Osteocyte (in vitro differentiated cells): Measurements from ENCODE around the gene ATP1A3. TPM values are rescaled to one million over a fixed set of nuclear protein-coding genes. Genes with fewer than 3 reads are reported as not detected.

Experiments
- DNase-seq: peaks from one replicate; pipeline ENCODE4 v3.0.0; 2021; ENCODE audit warnings: mixed read lengths; ENCODE audit not compliant: unreplicated experiment; ENCODE audit errors: extremely low spot score
- H3K27ac Mint-ChIP-seq: one replicate; pipeline ENCODE4 v1.8.0; 2021; ENCODE audit warnings: mild to moderate bottlenecking, mixed read lengths; ENCODE audit not compliant: unreplicated experiment
- H3K27me3 Mint-ChIP-seq: one replicate; pipeline ENCODE4 v1.8.0; 2021; ENCODE audit warnings: mixed read lengths; ENCODE audit not compliant: unreplicated experiment
- H3K36me3 Mint-ChIP-seq: one replicate; pipeline ENCODE4 v1.8.0; 2021; ENCODE audit warnings: mixed read lengths; ENCODE audit not compliant: unreplicated experiment
- H3K4me1 Mint-ChIP-seq: one replicate; pipeline ENCODE4 v1.8.0; 2021; ENCODE audit warnings: mixed read lengths; ENCODE audit not compliant: unreplicated experiment
- H3K4me3 Mint-ChIP-seq: one replicate; pipeline ENCODE4 v1.8.0; 2021; ENCODE audit warnings: mild to moderate bottlenecking, moderate library complexity, mixed read lengths; ENCODE audit not compliant: unreplicated experiment
- H3K9me3 Mint-ChIP-seq: one replicate; pipeline ENCODE4 v1.8.0; 2021; ENCODE audit warnings: mixed read lengths; ENCODE audit not compliant: unreplicated experiment
- total RNA-seq: library from RNA; stranded (reverse); gene quantifications from 2 replicates; pipeline ENCODE4 v1.2.1, GENCODE V29; 2021
- TF ChIP-seq, protein P1 (sequence below): fragments of 200-600 bp; sonication (generic); IDR thresholded peaks from 2 replicates; pipeline ENCODE4 v1.5.0; 2021; ENCODE audit warnings: antibody characterized with exemption, mild to moderate bottlenecking, moderate library complexity

The ATP1A3 gene
- total RNA-seq, 1 donor from 2014 or later = not detected

DNA sequence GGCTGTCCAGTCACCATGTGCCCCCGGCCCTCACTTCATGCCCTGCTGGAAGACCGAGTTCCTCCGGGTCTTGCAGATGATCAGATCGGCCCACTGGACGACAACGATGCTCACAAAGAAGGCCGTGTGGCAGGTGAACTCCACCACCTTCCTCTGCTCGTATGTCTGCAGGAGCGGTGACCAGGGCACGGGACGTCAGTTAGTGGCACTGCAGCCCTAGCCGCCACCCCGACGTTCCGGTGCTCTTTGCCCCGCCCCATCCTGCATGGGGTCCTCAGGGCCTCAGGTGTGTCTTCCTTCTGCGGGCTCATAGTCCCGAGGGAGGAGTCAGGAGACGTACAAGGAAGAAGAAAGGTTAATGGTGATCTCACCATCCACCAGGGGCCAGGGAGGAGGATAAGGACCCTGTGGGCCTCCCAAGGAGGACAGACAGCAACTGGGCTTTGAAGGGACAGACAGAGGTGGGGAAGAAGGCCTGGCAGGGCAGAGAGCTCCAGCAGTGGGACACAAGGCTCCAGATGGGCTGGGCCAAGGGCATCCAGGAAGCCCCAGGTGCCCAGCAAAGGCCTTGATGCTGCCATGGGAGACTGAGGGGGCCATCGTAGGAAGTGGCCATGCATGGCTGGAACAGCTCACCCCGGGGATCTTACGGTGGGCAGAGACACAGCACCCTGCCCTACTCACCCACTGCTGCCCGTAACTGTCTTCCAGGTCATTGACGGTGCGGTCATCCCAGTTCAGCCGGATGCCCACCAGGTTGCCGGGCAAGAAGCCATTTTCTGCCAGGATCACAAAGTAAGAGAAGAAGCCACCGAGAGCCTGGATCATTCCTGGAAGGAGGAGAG lies 25.1 kb downstream of the ATP1A3 start:
- no peaks in the 10 kb centered on the region for H3K36me3 Mint-ChIP-seq
- DNase-seq = no peak
- TF ChIP-seq, protein P1, sequence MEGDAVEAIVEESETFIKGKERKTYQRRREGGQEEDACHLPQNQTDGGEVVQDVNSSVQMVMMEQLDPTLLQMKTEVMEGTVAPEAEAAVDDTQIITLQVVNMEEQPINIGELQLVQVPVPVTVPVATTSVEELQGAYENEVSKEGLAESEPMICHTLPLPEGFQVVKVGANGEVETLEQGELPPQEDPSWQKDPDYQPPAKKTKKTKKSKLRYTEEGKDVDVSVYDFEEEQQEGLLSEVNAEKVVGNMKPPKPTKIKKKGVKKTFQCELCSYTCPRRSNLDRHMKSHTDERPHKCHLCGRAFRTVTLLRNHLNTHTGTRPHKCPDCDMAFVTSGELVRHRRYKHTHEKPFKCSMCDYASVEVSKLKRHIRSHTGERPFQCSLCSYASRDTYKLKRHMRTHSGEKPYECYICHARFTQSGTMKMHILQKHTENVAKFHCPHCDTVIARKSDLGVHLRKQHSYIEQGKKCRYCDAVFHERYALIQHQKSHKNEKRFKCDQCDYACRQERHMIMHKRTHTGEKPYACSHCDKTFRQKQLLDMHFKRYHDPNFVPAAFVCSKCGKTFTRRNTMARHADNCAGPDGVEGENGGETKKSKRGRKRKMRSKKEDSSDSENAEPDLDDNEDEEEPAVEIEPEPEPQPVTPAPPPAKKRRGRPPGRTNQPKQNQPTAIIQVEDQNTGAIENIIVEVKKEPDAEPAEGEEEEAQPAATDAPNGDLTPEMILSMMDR = no peak
- peaks cover 18% of the 10 kb centered on the region for H3K27me3 Mint-ChIP-seq
- H3K4me1 Mint-ChIP-seq = no peaks in the 10 kb centered on the region
- H3K9me3 Mint-ChIP-seq = no peaks in the 10 kb centered on the region
- H3K27ac Mint-ChIP-seq = no peak overlapping the region
- no peak overlapping the region for H3K4me3 Mint-ChIP-seq

DNA sequence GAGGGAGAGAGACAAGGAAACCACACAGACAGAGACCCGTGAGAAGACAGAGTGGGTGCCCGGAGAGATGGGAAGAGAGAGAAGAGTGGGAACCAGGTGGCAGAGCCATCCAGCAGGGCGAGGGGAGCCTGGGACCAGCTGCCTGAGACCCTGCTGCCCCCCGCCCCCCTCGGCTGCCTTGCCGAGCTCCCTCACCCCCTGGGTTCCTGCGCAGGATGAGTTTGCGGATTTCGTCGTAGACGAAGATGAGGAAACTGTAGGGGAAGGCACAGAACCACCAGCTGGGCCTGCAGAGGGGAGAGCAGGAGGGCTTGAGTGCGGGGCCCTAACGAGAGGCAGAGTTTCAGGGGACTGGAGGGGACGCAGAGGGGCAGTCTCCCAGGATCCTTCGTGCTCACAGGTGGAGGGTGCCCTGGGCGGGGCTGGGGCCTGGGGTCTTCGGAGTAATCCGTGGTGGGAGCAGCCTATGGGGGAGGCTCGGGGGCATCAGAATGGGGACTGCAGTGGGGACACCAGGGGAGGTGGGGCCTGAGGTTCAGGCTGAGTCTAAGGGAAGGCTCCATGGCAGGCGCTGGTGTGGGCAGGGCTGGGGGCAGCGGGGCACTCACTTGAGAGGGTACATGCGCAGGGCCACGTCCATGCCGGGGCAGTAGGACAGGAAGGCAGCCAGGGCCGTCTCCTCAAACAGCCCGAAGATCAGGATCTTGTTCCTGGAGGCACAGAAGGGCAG lies 26.8 kb downstream of the ATP1A3 start:
- Mint-ChIP-seq H3K36me3 (no peaks in the 10 kb centered on the region), H3K27ac (no peak overlapping the region), H3K4me1 (no peaks in the 10 kb centered on the region), H3K4me3 (no peak overlapping the region), H3K27me3 (peaks cover 18% of the 10 kb centered on the region), H3K9me3 (no peaks in the 10 kb centered on the region)
- no peak for DNase-seq
- TF ChIP-seq, protein P1 = no peak

DNA sequence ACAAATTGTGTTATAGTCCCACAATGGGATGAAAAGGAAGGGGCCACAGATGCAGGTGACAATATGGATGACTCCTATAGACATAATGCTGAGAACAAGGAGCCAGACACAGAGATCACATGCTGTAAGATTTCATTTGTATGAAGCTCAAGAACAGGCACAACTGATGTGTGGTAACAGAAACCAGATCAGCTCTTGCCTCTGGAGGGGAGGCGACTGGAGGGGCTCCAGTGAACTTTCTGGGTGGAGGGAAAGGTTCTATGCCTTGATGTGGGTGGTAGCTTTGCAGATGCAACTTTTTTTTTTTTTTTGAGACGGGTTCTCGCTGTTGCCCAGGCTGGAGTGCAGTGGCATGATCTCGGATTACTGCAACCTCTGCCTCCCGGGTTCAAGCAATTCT lies 28.9 kb downstream of the ATP1A3 start:
- Mint-ChIP-seq H3K27me3 (peaks cover 12% of the 10 kb centered on the region), H3K9me3 (no peaks in the 10 kb centered on the region), H3K4me1 (no peaks in the 10 kb centered on the region), H3K27ac (no peak overlapping the region), H3K36me3 (no peaks in the 10 kb centered on the region), H3K4me3 (no peak overlapping the region)
- TF ChIP-seq, protein P1 = no peak
- DNase-seq = no peak

DNA sequence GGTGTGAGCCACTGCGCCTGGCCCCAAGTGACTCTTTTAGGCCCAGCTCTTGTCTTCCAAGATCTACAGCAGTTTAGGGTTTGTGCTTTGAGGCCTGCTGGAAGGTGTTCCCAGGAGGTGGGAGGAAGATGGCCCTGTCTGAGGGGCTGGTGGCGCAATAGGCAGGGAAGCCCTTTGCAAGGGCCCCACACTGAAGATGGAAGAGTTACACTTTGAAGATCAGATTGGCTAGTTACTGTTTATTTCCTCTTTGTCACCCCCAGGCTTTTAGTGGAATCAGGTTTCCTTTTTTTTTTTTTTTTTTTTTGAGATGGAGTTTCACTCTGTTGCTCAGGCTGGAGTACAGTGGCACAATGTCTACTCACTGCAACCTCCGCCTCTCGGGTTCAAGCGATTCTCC lies 33.1 kb downstream of the ATP1A3 start:
- peaks cover 18% of the 10 kb centered on the region for H3K4me1 Mint-ChIP-seq
- H3K27ac Mint-ChIP-seq = no peak overlapping the region
- no peak for DNase-seq
- peaks cover 12% of the 10 kb centered on the region for H3K36me3 Mint-ChIP-seq
- TF ChIP-seq, protein P1 = no peak
- H3K4me3 Mint-ChIP-seq = no peak overlapping the region
- no peaks in the 10 kb centered on the region for H3K9me3 Mint-ChIP-seq
- H3K27me3 Mint-ChIP-seq = no peaks in the 10 kb centered on the region
